Hepatocyte (in vitro differentiated cells): ENCODE measurements around the gene TFIP11. TPM values are rescaled to one million over a fixed set of nuclear protein-coding genes. Genes with fewer than 3 reads are reported as not detected.
A peak's percentile ranks its signal among the peaks of the same experiment; 100 is the strongest.

Experiments used
- DNase-seq: peaks from one replicate; pipeline ENCODE4 v3.0.0-alpha.2; 2016; ENCODE audit warnings: low spot score
- H2AFZ ChIP-seq: fragments of 200-600 bp; sonication (generic); 2 replicates; pipeline ENCODE4 v1.6.0; 2016; ENCODE audit warnings: antibody characterized with exemption, mild to moderate bottlenecking
- H3K27ac ChIP-seq: fragments of 200-600 bp; sonication (generic); 2 replicates; pipeline ENCODE4 v1.5.1; 2016; ENCODE audit warnings: mild to moderate bottlenecking
- H3K27me3 ChIP-seq: fragments of 200-600 bp; sonication (generic); 2 replicates; pipeline ENCODE4 v1.6.1; 2016
- H3K36me3 ChIP-seq: fragments of 200-600 bp; sonication (generic); replicated peaks from 2 replicates; pipeline ENCODE4 v1.5.1; 2016; ENCODE audit warnings: low read depth; ENCODE audit not compliant: insufficient read depth
- H3K4me1 ChIP-seq: fragments of 200-600 bp; sonication (generic); 2 replicates; pipeline ENCODE4 v1.5.1; 2016; ENCODE audit warnings: mild to moderate bottlenecking, moderate library complexity; ENCODE audit not compliant: insufficient read depth
- H3K4me2 ChIP-seq: fragments of 200-600 bp; sonication (generic); 2 replicates; pipeline ENCODE4 v1.6.0; 2016
- H3K4me3 ChIP-seq: fragments of 200-600 bp; sonication (generic); 2 replicates; pipeline ENCODE4 v1.5.1; 2016; ENCODE audit warnings: mild to moderate bottlenecking
- H3K79me2 ChIP-seq: fragments of 200-600 bp; sonication (generic); 2 replicates; pipeline ENCODE4 v1.6.0; 2017; ENCODE audit warnings: mild to moderate bottlenecking
- H3K9me2 ChIP-seq: fragments of 200-600 bp; sonication (generic); replicated peaks from 2 replicates; pipeline ENCODE4 v1.6.0; 2017; ENCODE audit warnings: mild to moderate bottlenecking; ENCODE audit not compliant: insufficient read depth
- H3K9me3 ChIP-seq: fragments of 200-600 bp; sonication (generic); 2 replicates; pipeline ENCODE4 v1.5.1; 2016; ENCODE audit warnings: low read depth, mild to moderate bottlenecking
- H4K20me1 ChIP-seq: fragments of 200-600 bp; sonication (generic); 2 replicates; pipeline ENCODE4 v1.6.0; 2016; ENCODE audit warnings: mild to moderate bottlenecking; ENCODE audit not compliant: insufficient read depth, poor library complexity, severe bottlenecking
- CTCF ChIP-seq: fragments of 200-600 bp; sonication (generic); IDR thresholded peaks from 2 replicates; pipeline ENCODE4 v1.5.1; 2016; ENCODE audit warnings: antibody characterized with exemption, mild to moderate bottlenecking; ENCODE audit not compliant: poor library complexity
- EZH2 ChIP-seq: fragments of 200-600 bp; sonication (generic); IDR thresholded peaks from 2 replicates; pipeline ENCODE4 v1.6.1; 2016; ENCODE audit warnings: antibody characterized with exemption, mild to moderate bottlenecking, borderline replicate concordance
- EZH2phosphoT487 ChIP-seq: fragments of 200-600 bp; sonication (generic); IDR thresholded peaks from one replicate; pipeline ENCODE4 v1.6.1; 2018; ENCODE audit warnings: antibody characterized with exemption, mild to moderate bottlenecking, low read depth, moderate library complexity; ENCODE audit not compliant: unreplicated experiment, severe bottlenecking
- WGBS: methylation state at CpG from one replicate; pipeline ENCODE4 v1.1.6; 2016; ENCODE audit warnings: low lambda C conversion rate; ENCODE audit errors: missing lambda C conversion rate; 5-methylcytosine and 5-hydroxymethylcytosine counted together
- microRNA counts: library from miRNA; unstranded; fragments of <30 nt; microRNA quantifications from one replicate; lab custom pipeline; 2017
- microRNA-seq: library from miRNA; unstranded; fragments of <30 nt; microRNA quantifications from one replicate; pipeline ENCODE4, GENCODE V29; 2017
- polyA plus RNA-seq: library from polyadenylated mRNA; unstranded; fragments of >200 nt; fragmentation: Nextera tagmentation; extraction: Ambion mirVana; gene quantifications from 2 replicates; pipeline ENCODE4 v1.2.1, GENCODE V29; 2016
- small RNA-seq: library from RNA; depleted of rRNA; stranded (forward); fragments of <200 nt; gene quantifications from one replicate; pipeline ENCODE3, GENCODE V24; 2014
- total RNA-seq: library from RNA; depleted of rRNA; stranded (reverse); fragments of >200 nt; gene quantifications from 2 replicates; pipeline ENCODE4 v1.2.3, GENCODE V29; 2014

Gene TFIP11
- total and polyA plus RNA-seq, 2 experiments from 2014 or later, result 19.6 to 21.3 TPM

- WGBS, result 73% methylated on average over 8 of the region's 8 CpGs
- Histone ChIP-seq H3K9me2 (no peaks in the 10 kb centered on the region), H2AFZ (no peak overlapping the region), H3K27me3 (no peaks in the 10 kb centered on the region), H3K4me1 (no peaks in the 10 kb centered on the region), H3K4me3 (no peak overlapping the region), H3K27ac (peak overlapping the region; percentile 56), H3K4me2 (no peak overlapping the region), H4K20me1 (no peaks in the 10 kb centered on the region), H3K79me2 (no peaks in the 10 kb centered on the region), H3K36me3 (no peaks in the 10 kb centered on the region), H3K9me3 (no peaks in the 10 kb centered on the region)
- DNase-seq, result peak; percentile 69
- no peak for TF ChIP-seq EZH2phosphoT487
- TF ChIP-seq EZH2, result no peak
- TF ChIP-seq CTCF, result no peak
Measured at GRCh38 chr22:26444777-26445176, 67.5 kb downstream of the TFIP11 start.

GRCh38 chr22:26443901-26444690 is 68.2 kb downstream of the TFIP11 start:
- TF ChIP-seq EZH2 (no peak), EZH2phosphoT487 (no peak), CTCF (no peak)
- no peak overlapping the region for H2AFZ ChIP-seq
- H3K9me3 ChIP-seq, result no peaks in the 10 kb centered on the region
- no peak overlapping the region for H3K4me2 ChIP-seq
- H3K36me3 ChIP-seq, result no peaks in the 10 kb centered on the region
- no peaks in the 10 kb centered on the region for H3K27me3 ChIP-seq
- H4K20me1 ChIP-seq, result no peaks in the 10 kb centered on the region
- WGBS, result 92% methylated on average over 16 of the region's 16 CpGs
- H3K27ac ChIP-seq, result peak overlapping the region; percentile 56
- no peaks in the 10 kb centered on the region for H3K79me2 ChIP-seq
- no peak for DNase-seq
- no peaks in the 10 kb centered on the region for H3K4me1 ChIP-seq
- H3K9me2 ChIP-seq, result no peaks in the 10 kb centered on the region
- no peak overlapping the region for H3K4me3 ChIP-seq

GRCh38 chr22:26442086-26442756 is 70.1 kb downstream of the TFIP11 start:
- TF ChIP-seq CTCF, result no peak
- TF ChIP-seq EZH2phosphoT487, result no peak
- no peak for TF ChIP-seq EZH2
- H4K20me1 ChIP-seq, result no peaks in the 10 kb centered on the region
- WGBS, result 83% methylated on average over 4 of the region's 4 CpGs
- H3K9me2 ChIP-seq, result no peaks in the 10 kb centered on the region
- no peaks in the 10 kb centered on the region for H3K4me1 ChIP-seq
- no peak overlapping the region for H3K4me2 ChIP-seq
- H3K27me3 ChIP-seq, result no peaks in the 10 kb centered on the region
- H3K79me2 ChIP-seq, result no peaks in the 10 kb centered on the region
- no peaks in the 10 kb centered on the region for H3K36me3 ChIP-seq
- H3K9me3 ChIP-seq, result no peaks in the 10 kb centered on the region
- no peak for DNase-seq
- H3K4me3 ChIP-seq, result no peak overlapping the region
- no peak overlapping the region for H3K27ac ChIP-seq
- no peak overlapping the region for H2AFZ ChIP-seq

MicroRNAs encoded within 50 kb of the gene (microRNA counts, 767-probe panel; counts per million panel counts)
- microRNA hsa-miR-548j (lab: Ali Mortazavi, UCI), result not detected

Small RNA genes within 50 kb of the gene (microRNA-seq; reads per million reads assigned to microRNA genes)
- 5.4 reads per million, percentile 11 among the genes with 10 or more reads in this experiment for gene MIR548J

Small RNA genes within 50 kb of the gene (small RNA-seq; reads per million reads assigned to genes)
- gene MIR548J, result not detected

Other genes starting within 250 kb of the TFIP11 start
- 1.2 and 1.4 TPM in 2 replicates for gene ASPHD2, start 83.2 kb downstream of the TFIP11 start, total RNA-seq
- 1.7 and 2.6 TPM in 2 replicates for gene ASPHD2, start 83.2 kb downstream of the TFIP11 start, polyA plus RNA-seq
- 20.5 and 36.7 TPM in 2 replicates for gene HPS4, start 28.7 kb downstream of the TFIP11 start, total RNA-seq
- 20.2 and 28.5 TPM in 2 replicates for gene HPS4, start 28.7 kb downstream of the TFIP11 start, polyA plus RNA-seq
- gene SRRD, start 28.6 kb downstream of the TFIP11 start, total RNA-seq, result 26.4 and 31.2 TPM in 2 replicates
- 29.5 and 31.9 TPM in 2 replicates for gene SRRD, start 28.6 kb downstream of the TFIP11 start, polyA plus RNA-seq
- 36.8 and 39.9 TPM in 2 replicates for gene TPST2, start 77.7 kb upstream of the TFIP11 start, total RNA-seq
- 31.0 and 35.3 TPM in 2 replicates for gene TPST2, start 77.7 kb upstream of the TFIP11 start, polyA plus RNA-seq
- gene CRYBB1, start 105.6 kb upstream of the TFIP11 start, total RNA-seq, result not detected in 2 replicates
- gene CRYBB1, start 105.6 kb upstream of the TFIP11 start, polyA plus RNA-seq, result 0.79 TPM in 1 of 2 replicates, not detected in the other
- not detected in 2 replicates for gene CRYBA4, start 109.5 kb upstream of the TFIP11 start, total RNA-seq
- gene CRYBA4, start 109.5 kb upstream of the TFIP11 start, polyA plus RNA-seq, result not detected in 2 replicates
- 1.00 and 1.1 TPM in 2 replicates for gene MIAT, start 145.1 kb upstream of the TFIP11 start, total RNA-seq
- 0.51 and 1.9 TPM in 2 replicates for gene MIAT, start 145.1 kb upstream of the TFIP11 start, polyA plus RNA-seq